Fibroblast of lung (primary cell): ENCODE results near the gene GABBR2.

Experiments
- CTCF ChIP-seq, 2 donors: IDR thresholded peaks in 1 of 2; conservative IDR thresholded peaks in 1 of 2; 1 replicate in 1 of 2; 2 replicates in 1 of 2; pipeline ENCODE4 v1.5.1; 2011 to 2012; ENCODE audit warnings: low read length in 2 of 2, control low read depth in 1 of 2, inconsistent platforms in 1 of 2, low read depth in 1 of 2, mild to moderate bottlenecking in 1 of 2
- EZH2 ChIP-seq: IDR thresholded peaks from 2 replicates; pipeline ENCODE4 v1.5.1; 2012; ENCODE audit warnings: low read length, control low read depth, mild to moderate bottlenecking; ENCODE audit errors: missing control alignments

- no peak for TF ChIP-seq EZH2
- TF ChIP-seq CTCF (conservative IDR thresholded peaks at IDR 0.05 in 1 of 2, IDR thresholded peaks at IDR 0.05 in 1 of 2; ENCODE audit: low read depth in 1 of 2, low read length in 2 of 2) = no peak
Observed at GRCh38 chr9:98241357-98242300, 467.1 kb downstream of the GABBR2 start.
